HCT116 (cell line): ENCODE data around the gene NECTIN4. TPM values are rescaled to one million over a fixed set of nuclear protein-coding genes. Genes with fewer than 3 reads are reported as not detected.

Experiments
- ATAC-seq: fragments of 200-7000 bp; cut with Tn5 transposase; 2 replicates; pipeline ENCODE4 v1.9.1; 2020; ENCODE audit warnings: mild to moderate bottlenecking, moderate library complexity
- BruUV-seq: library from RNA; stranded (reverse); fragments of 400-500 nt; replicated peaks from 2 replicates; lab custom pipeline; 2021; lab: Mats Ljungman, UMichigan
- CTCF ChIA-PET: fragments of 300-600 bp; sonication (Branson Sonifier 250); formaldehyde crosslinking; loops from one replicate; lab custom pipeline; 2021; ENCODE audit warnings: antibody characterized with exemption; lab: Charles Lee
- POLR2A ChIA-PET: fragments of 300-600, 350-600 bp; sonication (Branson Sonifier 250); formaldehyde crosslinking; loops from one replicate; lab custom pipeline; 2021; ENCODE audit warnings: antibody characterized with exemption; lab: Charles Lee
- RAD21 ChIA-PET, 2 experiments: fragments of 300-600 bp; sonication (Branson Sonifier 250); formaldehyde crosslinking; loops; one replicate each; lab custom pipeline; 2023; ENCODE audit warnings: low total read pairs in 2 of 2; ENCODE audit not compliant: uncharacterized antibody in 2 of 2, unreplicated experiment in 2 of 2, low non-redundant PET in 1 of 2; lab: Charles Lee
- DNase-seq: peaks from one replicate; pipeline ENCODE4 v3.0.0-alpha.2; 2010; ENCODE audit warnings: low read depth, low spot score
- H2AFZ ChIP-seq: fragments of 200-600 bp; shearing (Covaris generic), sonication (generic); 2 replicates; pipeline ENCODE4 v1.6.1; 2017; ENCODE audit warnings: low read depth, mixed run types, mixed read lengths, antibody characterized with exemption, low read length; ENCODE audit not compliant: poor library complexity, severe bottlenecking
- H3K27ac ChIP-seq: 2 replicates; pipeline ENCODE4 v1.5.1; 2012; ENCODE audit warnings: low read depth, low read length
- H3K27me3 ChIP-seq: fragments of 200-600 bp; sonication (generic); 2 replicates; pipeline ENCODE4 v1.6.1; 2016; ENCODE audit warnings: mixed run types, low read length, mixed read lengths; ENCODE audit not compliant: insufficient read depth
- H3K36me3 ChIP-seq, 2 experiments: fragments of 200-500 bp in 1 of 2; fragments of 200-600 bp in 1 of 2; sonication (Bioruptor generic) in 1 of 2; sonication (generic) in 1 of 2; 2 replicates each; pipeline versions ENCODE4 v1.5.1 to v1.6.1; 2014 to 2016; ENCODE audit warnings: low read length in 2 of 2, inconsistent platforms in 1 of 2, mixed read lengths in 1 of 2, mixed run types in 1 of 2; ENCODE audit not compliant: insufficient read depth in 2 of 2, control insufficient read depth in 1 of 2
- H3K4me1 ChIP-seq, 2 experiments: fragments of 200-600 bp in 1 of 2; sonication (generic) in 1 of 2; 2 replicates each; pipeline versions ENCODE4 v1.5.1 to v1.6.1; 2012 to 2017; ENCODE audit warnings: low read length in 2 of 2, inconsistent platforms in 1 of 2, mild to moderate bottlenecking in 1 of 2, mixed read lengths in 1 of 2, mixed run types in 1 of 2, moderate library complexity in 1 of 2; ENCODE audit not compliant: insufficient read depth in 2 of 2, control insufficient read depth in 1 of 2
- H3K4me2 ChIP-seq: fragments of 200-600 bp; sonication (generic); 2 replicates; pipeline ENCODE4 v1.6.1; 2017; ENCODE audit warnings: mixed run types, low read length, mixed read lengths
- H3K4me3 ChIP-seq, 2 experiments: fragments of 200-600 bp in 1 of 2; sonication (generic) in 1 of 2; replicated peaks in 1 of 2; 2 replicates each; pipeline ENCODE4 v1.5.1; 2011 to 2016; ENCODE audit warnings: low read length in 2 of 2, control low read depth in 1 of 2, low read depth in 1 of 2, mild to moderate bottlenecking in 1 of 2, mixed read lengths in 1 of 2, mixed run types in 1 of 2
- H3K79me2 ChIP-seq: fragments of 200-600 bp; sonication (generic); 2 replicates; pipeline ENCODE4 v1.6.1; 2017; ENCODE audit warnings: mild to moderate bottlenecking, mixed run types, low read length, moderate library complexity, mixed read lengths; ENCODE audit not compliant: insufficient read depth
- H3K9ac ChIP-seq: fragments of 200-600 bp; sonication (generic); 2 replicates; pipeline ENCODE4 v1.6.1; 2016; ENCODE audit warnings: low read length, mixed read lengths
- H3K9me2 ChIP-seq: fragments of 200-600 bp; sonication (generic), shearing (Covaris generic); 2 replicates; pipeline ENCODE4 v1.6.1; 2017; ENCODE audit warnings: mixed run types, mild to moderate bottlenecking, moderate library complexity; ENCODE audit not compliant: insufficient read depth
- H3K9me3 ChIP-seq, 2 experiments: fragments of 200-500 bp in 1 of 2; fragments of 200-600 bp in 1 of 2; sonication (Bioruptor generic) in 1 of 2; sonication (generic) in 1 of 2; 2 replicates each; pipeline ENCODE4 v1.6.1; 2014 to 2017; ENCODE audit warnings: low read length in 2 of 2, mixed read lengths in 2 of 2, inconsistent platforms in 1 of 2, low read depth in 1 of 2, mild to moderate bottlenecking in 1 of 2, mixed run types in 1 of 2, moderate library complexity in 1 of 2; ENCODE audit not compliant: control insufficient read depth in 1 of 2, insufficient read depth in 1 of 2
- H4K20me1 ChIP-seq: fragments of 200-600 bp; sonication (generic), shearing (Covaris generic); 2 replicates; pipeline ENCODE4 v1.6.1; 2017; ENCODE audit warnings: mixed run types, mild to moderate bottlenecking, moderate library complexity; ENCODE audit not compliant: insufficient read depth
- ATF3 ChIP-seq: IDR thresholded peaks from 2 replicates; pipeline ENCODE4 v1.6.1; 2012
- CBX3 ChIP-seq: IDR thresholded peaks from 2 replicates; pipeline ENCODE4 v1.6.1; 2012; ENCODE audit warnings: low read depth
- CEBPB ChIP-seq: IDR thresholded peaks from 2 replicates; pipeline ENCODE4 v1.6.1; 2012; ENCODE audit warnings: low read depth
- CTCF ChIP-seq, 3 experiments: fragments of 200-600 bp in 1 of 3; sonication (generic) in 1 of 3; IDR thresholded peaks in 2 of 3; conservative IDR thresholded peaks in 1 of 3; 2 replicates each; pipeline ENCODE4 v1.5.1; 2012 to 2017; ENCODE audit warnings: low read depth in 2 of 3, low read length in 2 of 3, antibody characterized with exemption in 1 of 3, borderline replicate concordance in 1 of 3, control low read depth in 1 of 3, mild to moderate bottlenecking in 1 of 3, mixed read lengths in 1 of 3, mixed run types in 1 of 3, moderate library complexity in 1 of 3; ENCODE audit not compliant: insufficient read depth in 1 of 3
- ELF1 ChIP-seq: IDR thresholded peaks from 2 replicates; pipeline ENCODE4 v1.6.1; 2012; ENCODE audit warnings: low read depth, borderline replicate concordance
- FOSL1 ChIP-seq: IDR thresholded peaks from 2 replicates; pipeline ENCODE4 v1.6.1; 2012; ENCODE audit warnings: low read depth
- MAX ChIP-seq: IDR thresholded peaks from 2 replicates; pipeline ENCODE4 v1.6.1; 2012
- POLR2A ChIP-seq: IDR thresholded peaks from 2 replicates; pipeline ENCODE4 v1.7.0; 2011; ENCODE audit warnings: borderline replicate concordance; ENCODE audit not compliant: insufficient read depth, insufficient read length; ENCODE audit errors: extremely low read depth
- POLR2AphosphoS5 ChIP-seq: IDR thresholded peaks from 2 replicates; pipeline ENCODE4 v1.6.1; 2011; ENCODE audit warnings: mild to moderate bottlenecking, low read depth, low read length, moderate library complexity
- SIN3A ChIP-seq: IDR thresholded peaks from 2 replicates; pipeline ENCODE4 v1.6.1; 2012; ENCODE audit warnings: low read depth
- SP1 ChIP-seq: IDR thresholded peaks from 2 replicates; pipeline ENCODE4 v1.6.1; 2012; ENCODE audit warnings: low read depth
- SRF ChIP-seq: IDR thresholded peaks from 2 replicates; pipeline ENCODE4 v1.6.1; 2012; ENCODE audit warnings: low read depth
- TCF7L2 ChIP-seq: IDR thresholded peaks from 2 replicates; pipeline ENCODE4 v1.7.0; 2011; ENCODE audit warnings: borderline replicate concordance, inconsistent platforms; ENCODE audit not compliant: insufficient read depth, insufficient read length; ENCODE audit errors: extremely low read depth
- YY1 ChIP-seq: IDR thresholded peaks from 2 replicates; pipeline ENCODE4 v1.6.1; 2011; ENCODE audit warnings: low read length, low read depth, moderate library complexity, mild to moderate bottlenecking; ENCODE audit not compliant: insufficient replicate concordance; ENCODE audit errors: extremely low read depth
- ZBTB33 ChIP-seq: IDR thresholded peaks from 2 replicates; pipeline ENCODE4 v1.6.1; 2011; ENCODE audit warnings: mild to moderate bottlenecking, low read length, moderate library complexity; ENCODE audit not compliant: insufficient replicate concordance; ENCODE audit errors: extremely low read depth
- intact Hi-C: fragments of 100-400 bp; cut with micrococcal nuclease; formaldehyde crosslinking; loops from 2 replicates; pipeline ENCODE4 v1.10.0; 2022
- total RNA-seq: library from RNA; stranded (reverse); gene quantifications from one replicate; pipeline ENCODE4 v1.2.1, GENCODE V29; 2021; ENCODE audit not compliant: unreplicated experiment

Gene NECTIN4
- total RNA-seq, 1 experiment from 2014 or later = 3.3 TPM

- TSS peak; percentile 95 for BruUV-seq
- peak overlapping the region; percentile 68 for H3K27ac ChIP-seq
- RAD21 ChIA-PET = interaction anchor here (0.9 to 1.2 kb wide), 2 partner anchors 24 kb away, joined by 4 to 5 read pairs; partner anchors contain the start of gene USF1 (in 1 of the 2)
- H4K20me1 ChIP-seq = 0 out of 2 replicates have a peak, but pooled peaks cover 5% of the 10 kb centered on the region
- peaks cover 18 to 49% of the 10 kb centered on the region in 2 experiments for H3K4me1 ChIP-seq
- no peak overlapping the region for H2AFZ ChIP-seq
- TF ChIP-seq MAX (peak; percentile 97), CEBPB (no peak), SRF (no peak), POLR2AphosphoS5 (peak; percentile 84), SP1 (peak; percentile 96), SIN3A (peak; percentile 81), ATF3 (no peak), CBX3 (0 out of 2 replicates have a peak, but pooled peaks have one; percentile 70), ZBTB33 (no peak), FOSL1 (no peak; the same call in 1 of the 2 replicates), CTCF (IDR thresholded peaks at IDR 0.05 in 2 of 3, conservative IDR thresholded peaks at IDR 0.05 in 1 of 3; ENCODE audit: borderline replicate concordance in 1 of 3, insufficient read depth in 1 of 3, low read depth in 2 of 3, low read length in 2 of 3) (no peak), POLR2A (peak; percentile 41), ELF1 (peak; percentile 74; the same call in 1 of the 2 replicates), YY1 (peak; percentile 12), TCF7L2 (no peak)
- DNase-seq (peak; percentile 99), ATAC-seq (peak; percentile 96)
- peak overlapping the region; percentile 96 to 97 for H3K4me3 ChIP-seq
- intact Hi-C loops = loop anchor here (1.0 to 5.0 kb wide), 3 partner anchors 76 to 131 kb away; partner anchors contain the start of genes KLHDC9, NIT1, PFDN2 and UFC1
- H3K9ac ChIP-seq = peak overlapping the region; percentile 98
- peak overlapping the region; percentile 95 for H3K4me2 ChIP-seq
- CTCF ChIA-PET = interaction anchor here (0.7 to 3.0 kb wide), 11 partner anchors 11 to 346 kb away, joined by 3 to 19 read pairs (median 5); partner anchors contain the start of genes ITLN2 and TSTD1
- H3K9me2 ChIP-seq = no peaks in the 10 kb centered on the region
- H3K27me3 ChIP-seq = no peaks in the 10 kb centered on the region
- H3K9me3 ChIP-seq = no peaks in the 10 kb centered on the region
- H3K79me2 ChIP-seq = peaks cover 43% of the 10 kb centered on the region
- peaks cover 0 to 2% of the 10 kb centered on the region in 2 experiments; a peak in 1 of 4 replicates for H3K36me3 ChIP-seq
- POLR2A ChIA-PET = interaction anchor here (0.6 to 3.0 kb wide), 20 partner anchors 9 to 164 kb away, joined by 3 to 24 read pairs (median 6); partner anchors contain the start of genes DEDD, NECTIN4, TSTD1 and USF1
Measured at GRCh38 chr1:161021165-161021969, 68.0 kb downstream of the NECTIN4 start.
